Stimulated activated CD4-positive, alpha-beta T cell treated with anti-CD3 and anti-CD28 coated beads, TNF-alpha, amount 100 ng/mL, for 1 hour (primary cell): ENCODE measurements around the gene SCN3B.
A peak's percentile ranks its signal among the peaks of the same experiment; 100 is the strongest.

Experiments
- DNase-seq, 3 donors: peaks; one replicate each; pipeline ENCODE4 v3.0.0-alpha.2; 2020; ENCODE audit warnings: low read depth in 3 of 3, low spot score in 1 of 3

Gene SCN3B

DNA sequence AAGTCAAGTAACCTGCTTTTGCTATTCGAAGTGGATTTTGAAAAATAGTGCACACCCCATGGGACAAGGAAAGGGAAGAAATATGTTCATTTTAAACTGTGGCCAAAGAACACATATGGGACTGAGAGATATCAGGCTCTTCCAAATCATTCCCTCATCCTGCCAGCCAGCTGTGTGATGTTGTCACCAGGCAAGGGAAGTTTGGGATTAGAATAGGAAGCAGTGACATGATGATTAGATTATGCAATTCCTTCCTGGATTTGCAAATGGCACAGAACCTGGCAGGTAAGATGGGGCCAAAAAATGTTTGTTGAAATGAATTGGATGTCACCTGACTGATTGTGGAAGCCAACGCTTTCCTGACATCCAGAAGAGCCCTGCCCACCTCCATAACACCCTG, 4.9 kb upstream of the SCN3B start:
- DNase-seq: no peak

DNA sequence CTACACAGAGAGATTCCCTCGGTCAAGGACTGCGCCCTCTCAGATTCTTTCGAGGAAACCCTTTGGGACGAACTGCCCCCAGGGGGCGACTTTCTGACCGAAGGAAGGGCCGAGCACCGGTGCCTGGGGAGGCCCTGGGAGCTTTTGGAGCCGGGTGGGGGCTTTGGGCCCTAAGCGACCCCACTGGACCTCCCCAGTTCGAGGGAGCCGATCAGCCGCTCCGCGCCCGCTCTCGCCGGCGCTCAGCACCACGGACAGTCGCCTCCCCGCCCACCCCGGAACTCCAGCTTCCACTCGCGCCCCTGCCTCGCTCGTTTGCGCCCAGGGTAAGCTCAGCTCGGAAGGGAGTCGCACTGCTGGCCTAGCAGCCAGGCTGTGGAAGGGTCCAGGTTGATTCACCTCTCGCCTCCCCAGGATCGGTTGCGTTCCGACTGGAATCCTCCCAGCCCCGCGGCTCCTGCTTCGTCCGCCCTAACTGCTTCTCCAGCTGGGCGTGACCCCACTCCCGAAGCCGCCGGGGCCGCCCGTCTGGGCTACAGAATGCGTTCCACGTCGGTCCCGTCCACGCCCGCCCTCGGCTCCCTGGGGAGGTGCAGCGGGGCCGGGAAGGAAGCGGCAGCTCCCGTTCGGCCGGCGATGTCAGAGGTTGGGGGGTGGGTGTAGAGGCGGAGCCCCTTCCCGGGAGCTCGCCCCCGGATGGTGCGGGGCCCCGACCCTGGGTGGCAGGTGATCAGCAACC, 428 bp downstream of the SCN3B start:
- DNase-seq: peak in 1 of 3 donors; percentile 13

DNA sequence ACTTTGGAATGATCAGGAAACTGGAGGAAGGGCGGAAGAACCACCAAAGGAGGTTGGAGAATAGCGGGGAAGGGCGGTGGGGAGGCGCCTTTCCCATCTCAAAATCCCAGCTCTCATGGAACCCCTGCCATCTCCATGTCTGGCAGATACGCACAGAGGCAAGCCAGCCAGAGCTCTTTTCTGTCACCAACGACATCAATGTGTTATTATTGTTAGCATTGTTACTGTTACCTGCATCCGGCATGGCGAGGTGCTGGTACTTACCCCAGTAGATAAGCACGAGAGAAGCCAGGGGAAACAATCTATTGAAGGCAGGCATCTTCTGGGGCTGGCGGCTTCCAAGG, 969 bp downstream of the SCN3B start:
- DNase-seq: no peak

DNA sequence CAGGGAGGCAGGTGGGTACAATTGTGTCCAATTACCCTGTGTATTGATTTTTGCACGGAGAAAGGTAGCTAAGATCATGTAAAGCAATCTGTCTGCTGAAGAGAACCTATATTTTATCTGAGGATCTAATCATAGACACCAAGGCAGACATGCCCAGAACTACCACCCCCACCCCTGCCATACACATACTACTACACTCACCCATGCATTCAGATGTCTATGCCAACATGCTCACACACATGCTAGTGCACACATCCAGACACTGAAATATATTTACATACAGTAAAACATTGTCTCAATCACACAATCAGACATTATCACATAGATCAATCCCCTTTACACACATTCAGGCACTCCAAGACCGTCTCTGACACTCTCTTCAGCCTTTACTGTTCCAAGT, 1.8 kb downstream of the SCN3B start:
- DNase-seq: no peak

DNA sequence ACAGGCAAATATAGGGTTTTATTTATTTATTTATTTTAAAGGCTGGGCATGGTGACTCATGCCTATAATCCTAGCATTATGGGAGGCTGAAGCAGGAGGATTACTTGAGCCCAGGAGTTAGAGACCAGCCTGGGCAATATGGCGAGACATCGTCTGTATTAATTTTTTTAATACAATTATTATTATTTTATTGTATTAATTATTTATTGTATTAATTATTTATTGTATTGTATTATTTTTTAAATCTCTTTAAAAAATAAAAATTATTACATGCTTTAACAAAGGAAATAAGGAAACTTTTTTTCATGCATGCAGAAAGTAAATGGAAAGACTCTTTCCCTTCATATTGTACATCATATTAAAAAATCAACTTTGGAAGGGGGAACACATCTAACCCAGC, 3.5 kb downstream of the SCN3B start:
- no peak for DNase-seq

DNA sequence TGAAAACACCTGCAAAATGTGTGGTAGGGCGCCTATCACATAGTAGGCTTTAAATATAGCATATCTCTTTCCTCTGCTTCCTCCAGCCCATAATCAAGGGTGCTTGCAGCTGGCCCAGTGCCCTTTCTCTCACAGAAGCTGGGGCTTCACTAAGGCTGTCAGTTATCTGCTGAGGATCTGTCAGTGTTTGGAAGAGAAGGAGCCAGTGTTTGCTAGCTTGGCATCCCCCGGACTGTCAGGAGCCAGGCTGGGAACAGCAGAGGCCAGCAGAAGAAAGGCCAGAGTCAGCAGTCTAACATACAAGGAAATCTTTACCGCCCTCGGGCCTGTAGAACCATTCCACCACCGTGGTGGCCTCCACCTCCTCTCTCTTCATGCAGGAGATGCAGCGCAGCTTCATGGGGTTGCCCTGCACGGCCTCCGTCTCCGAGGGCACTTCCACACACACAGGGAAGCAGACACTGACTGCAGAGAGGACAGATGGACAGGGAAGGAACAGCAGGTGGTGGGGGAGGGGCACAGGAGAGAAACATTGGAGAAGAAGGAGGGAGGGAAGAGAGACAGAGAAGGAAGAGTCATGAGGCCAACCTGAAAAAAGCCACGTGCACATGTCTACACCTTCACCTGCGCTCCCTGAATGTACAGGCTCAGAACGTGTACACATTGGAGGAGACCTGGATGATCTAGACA, 9.0 kb downstream of the SCN3B start:
- DNase-seq: no peak

DNA sequence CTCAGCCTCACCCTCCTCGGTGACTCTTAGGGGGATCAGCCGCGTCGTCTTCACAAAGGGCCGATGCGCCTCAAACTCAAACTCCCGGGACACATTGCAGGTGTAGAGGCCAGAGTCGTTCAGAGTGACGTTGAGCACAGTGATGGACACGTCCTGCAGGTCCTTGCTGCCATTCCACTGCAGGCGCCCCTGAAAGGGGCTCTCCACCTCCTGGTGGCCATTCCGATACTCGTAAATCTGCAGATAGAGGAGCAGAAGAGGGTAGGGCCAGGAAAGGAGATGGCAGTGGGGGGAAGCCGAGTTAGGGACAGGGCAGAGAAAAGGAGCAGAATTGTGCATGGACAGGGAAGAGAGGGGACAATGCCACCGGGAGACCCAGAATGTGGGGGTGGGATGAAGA, 12.0 kb downstream of the SCN3B start:
- no peak for DNase-seq

DNA sequence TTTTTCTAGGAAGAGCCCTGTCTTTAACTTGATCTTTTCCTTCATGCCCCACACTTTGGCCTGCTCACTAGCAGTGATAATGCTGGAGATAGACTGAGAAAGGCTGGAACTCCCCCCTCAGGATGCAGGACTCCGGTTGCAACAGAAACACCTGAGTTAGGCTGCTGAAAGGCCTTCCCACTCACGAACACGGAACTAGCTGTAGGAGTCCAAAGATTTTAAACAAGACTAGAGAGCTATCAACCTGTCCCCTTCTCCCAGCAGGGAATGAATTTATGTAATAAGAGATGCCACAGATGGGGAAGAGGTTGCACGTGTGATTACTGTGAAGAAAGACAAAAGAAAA, 13.0 kb downstream of the SCN3B start:
- no peak for DNase-seq

DNA sequence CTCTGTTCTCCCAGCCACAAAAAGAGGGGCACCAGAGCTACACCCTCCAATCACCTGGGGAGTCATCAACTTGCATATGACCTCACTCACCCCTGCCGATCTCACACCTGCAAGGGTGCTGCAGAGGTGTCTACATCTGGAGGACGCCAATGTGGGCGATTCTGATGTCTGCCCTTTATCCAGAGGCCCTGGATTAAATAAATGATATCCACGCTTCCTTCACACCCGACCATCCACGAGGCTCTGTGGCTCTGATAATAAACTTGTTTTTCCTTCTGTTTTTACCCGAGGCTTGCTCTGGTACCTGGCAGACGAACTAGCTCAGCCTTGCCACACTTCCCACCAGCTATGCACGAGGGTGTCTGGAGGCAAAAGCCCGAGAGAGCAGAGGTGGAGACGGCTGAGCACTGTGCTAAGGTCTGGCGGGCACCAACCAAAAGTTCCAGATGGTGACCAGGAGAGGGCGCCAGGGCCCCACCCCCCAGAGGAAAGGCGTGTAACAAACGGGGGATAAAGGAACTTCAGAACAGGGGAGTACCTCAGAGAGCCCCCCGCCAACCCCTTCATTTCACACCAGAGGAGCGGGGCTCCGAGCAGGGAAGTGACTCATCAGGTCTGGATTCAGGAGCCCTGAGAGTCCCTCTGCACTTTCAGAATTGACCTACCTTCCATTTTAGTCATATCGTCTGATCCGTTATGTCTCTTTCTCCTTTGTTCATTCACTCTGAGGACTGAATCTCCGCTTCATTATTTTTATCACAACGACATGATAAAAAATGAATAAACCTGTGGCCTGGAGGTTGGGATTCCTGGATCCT, 13.5 kb downstream of the SCN3B start:
- DNase-seq: peak in 2 of 3 donors; percentile 23 to 36

DNA sequence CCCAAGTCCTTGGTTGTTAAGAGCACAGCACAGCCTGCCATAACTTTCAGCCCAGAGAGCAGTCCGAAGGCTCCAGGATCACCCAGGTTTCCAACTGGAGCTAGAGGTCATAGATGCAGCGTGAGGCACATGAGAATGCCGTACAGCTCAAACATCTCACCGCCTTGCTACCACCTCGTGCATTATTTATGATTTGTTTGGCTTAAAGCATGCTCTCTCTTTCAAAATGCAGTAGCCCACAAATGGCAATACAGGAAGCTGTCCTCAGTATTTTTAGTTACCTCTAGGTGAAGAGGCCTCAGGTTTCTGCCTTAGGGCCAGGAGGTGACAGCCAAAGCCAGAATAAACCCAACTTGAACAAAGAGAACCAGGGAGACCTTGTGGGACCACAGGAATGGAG, 14.4 kb downstream of the SCN3B start:
- DNase-seq: no peak

DNA sequence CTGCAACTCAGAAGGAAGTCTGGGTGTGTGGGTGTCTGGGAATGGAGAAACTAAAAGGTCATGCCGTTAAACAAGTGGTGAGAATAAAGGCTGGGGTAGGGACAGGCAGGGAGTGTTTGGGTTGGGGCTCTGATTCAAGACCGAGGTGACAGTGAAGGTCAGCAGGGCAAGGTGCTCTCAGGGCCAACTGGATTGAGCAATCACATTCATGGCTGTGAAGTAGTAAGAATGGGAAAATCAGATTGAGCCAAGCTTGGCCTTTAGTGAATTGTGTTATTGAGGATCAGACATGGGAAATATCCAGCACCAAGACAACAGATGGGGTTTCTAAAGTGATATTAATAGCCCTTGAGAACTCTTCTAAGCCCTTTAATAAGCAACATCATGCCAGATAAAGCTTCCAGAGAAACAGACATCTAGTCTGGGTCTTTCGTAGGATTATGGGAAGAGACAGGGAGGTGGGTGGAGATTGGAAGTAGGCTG, 24.3 kb downstream of the SCN3B start:
- DNase-seq: no peak

DNA sequence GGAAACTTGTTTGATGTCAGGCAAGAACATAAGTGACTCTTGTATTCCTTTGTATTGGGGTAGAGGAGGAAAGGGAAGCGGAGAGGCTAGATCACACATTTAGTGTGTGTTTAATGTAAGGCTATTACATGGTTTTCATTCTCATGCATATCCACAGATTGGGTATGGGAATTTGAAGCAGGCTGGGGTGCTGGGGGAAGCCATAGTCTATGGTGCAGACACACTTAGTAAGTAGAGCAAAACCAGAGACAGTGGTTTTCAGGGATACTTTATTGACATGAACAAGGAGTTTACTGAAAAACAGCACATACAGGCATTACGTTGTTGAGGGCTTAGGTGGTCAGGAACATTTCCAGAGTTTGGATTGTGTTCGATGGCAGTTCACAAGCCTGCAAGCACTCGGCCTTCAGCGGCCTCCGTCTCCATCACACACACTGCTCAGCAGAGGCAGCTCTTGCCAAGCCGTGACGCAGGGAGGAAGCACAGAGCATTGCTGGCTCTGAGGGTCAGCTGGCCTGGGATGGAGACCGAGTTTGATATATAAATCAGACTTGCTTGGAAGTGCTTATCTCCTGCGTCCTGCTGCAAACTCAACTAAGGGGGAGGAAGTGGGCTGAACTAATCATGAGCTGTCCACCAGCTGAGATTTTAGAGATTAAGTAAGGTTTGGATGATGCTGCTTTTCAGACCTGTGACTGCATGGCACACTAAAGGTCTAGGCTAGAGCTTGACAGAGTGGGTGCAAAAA, 25.3 kb downstream of the SCN3B start:
- no peak for DNase-seq

DNA sequence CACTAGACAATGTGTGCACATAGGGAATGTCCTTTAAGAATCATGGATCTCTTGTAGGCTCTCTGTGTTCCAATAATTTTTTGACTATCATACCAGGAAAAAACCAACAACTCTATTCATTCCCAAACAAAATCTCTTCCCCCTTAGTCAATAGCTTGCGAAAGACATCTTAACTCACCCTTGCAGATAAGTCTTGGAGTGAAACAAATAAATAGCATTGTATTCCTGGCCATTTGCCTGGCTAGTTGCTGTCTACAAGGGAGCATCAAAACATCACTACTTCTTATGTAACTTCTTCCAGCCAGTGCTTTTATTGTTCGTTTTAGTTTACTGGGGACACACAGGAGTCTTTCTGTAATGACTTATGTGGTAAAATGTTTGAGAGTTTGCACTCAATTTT, 29.4 kb downstream of the SCN3B start:
- DNase-seq: no peak

DNA sequence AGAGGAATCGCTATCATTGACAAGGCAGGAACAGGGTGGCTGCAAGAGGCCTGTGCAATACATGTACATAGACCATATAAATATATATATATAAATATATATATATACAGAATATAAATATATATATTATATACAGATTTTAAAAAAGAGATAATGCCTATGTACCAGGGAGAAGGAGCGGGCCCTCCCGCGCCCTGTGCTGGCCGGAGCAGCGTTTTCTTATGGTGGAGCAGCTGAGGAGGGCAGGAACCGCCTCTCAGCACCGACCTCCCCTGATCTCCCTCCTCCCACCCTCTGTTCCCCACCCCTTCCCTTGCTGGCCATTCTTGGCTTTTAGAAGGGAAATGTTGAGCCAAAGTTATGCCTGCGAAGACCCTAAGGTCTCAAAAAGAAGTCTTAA, 31.8 kb downstream of the SCN3B start:
- no peak for DNase-seq

DNA sequence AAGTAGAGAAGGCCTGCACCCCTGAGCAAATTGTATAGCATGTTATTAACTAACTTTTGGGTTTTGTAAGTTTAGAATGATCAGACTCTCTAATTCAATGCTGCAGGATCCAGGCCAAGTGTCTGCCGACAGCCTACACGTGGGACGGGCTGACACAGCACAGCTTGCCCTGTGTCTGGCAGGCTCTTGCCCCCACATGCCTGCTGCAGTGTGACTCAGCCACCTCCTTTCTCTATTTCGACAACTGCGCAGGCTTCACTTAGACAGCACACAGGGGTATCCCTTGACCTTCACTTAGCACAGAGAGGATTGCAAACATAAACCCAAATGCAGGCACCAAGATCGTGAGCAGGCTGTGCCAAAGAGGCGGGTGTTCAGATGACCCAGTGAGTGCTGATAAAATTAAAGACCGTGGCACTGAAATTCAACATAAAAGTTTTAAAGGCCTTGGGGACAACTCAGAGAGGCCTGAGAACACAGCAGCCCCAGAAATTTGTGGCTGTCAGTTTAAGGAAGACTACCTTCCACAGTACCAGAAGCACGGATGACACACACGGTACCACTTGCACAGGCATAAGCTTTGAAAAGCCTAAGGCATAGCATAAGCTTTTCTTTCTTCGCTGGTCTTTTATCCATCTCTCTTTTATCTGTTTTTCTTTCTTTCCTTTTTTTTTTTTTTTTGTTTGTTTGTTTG, 37.8 kb downstream of the SCN3B start:
- no peak for DNase-seq

DNA sequence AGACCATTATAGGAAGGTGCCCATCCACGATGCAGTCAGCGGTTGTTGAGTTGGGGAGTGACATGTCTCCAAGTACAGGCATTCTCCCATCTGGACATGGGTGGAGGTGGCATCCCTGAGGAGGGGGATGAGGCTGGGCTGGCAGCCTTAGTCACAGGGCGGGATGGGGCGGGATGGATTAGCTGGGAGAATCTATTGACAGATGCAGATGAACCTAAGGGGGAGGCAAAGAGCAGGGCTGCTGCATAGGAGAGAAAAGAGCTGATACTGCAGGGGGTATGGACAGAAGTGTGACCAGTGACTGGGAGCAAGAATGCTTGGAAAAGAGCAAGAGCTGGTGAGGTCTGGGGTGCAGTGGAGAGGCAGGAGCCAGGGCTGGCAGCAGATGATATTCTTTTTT, 42.7 kb downstream of the SCN3B start:
- no peak for DNase-seq

DNA sequence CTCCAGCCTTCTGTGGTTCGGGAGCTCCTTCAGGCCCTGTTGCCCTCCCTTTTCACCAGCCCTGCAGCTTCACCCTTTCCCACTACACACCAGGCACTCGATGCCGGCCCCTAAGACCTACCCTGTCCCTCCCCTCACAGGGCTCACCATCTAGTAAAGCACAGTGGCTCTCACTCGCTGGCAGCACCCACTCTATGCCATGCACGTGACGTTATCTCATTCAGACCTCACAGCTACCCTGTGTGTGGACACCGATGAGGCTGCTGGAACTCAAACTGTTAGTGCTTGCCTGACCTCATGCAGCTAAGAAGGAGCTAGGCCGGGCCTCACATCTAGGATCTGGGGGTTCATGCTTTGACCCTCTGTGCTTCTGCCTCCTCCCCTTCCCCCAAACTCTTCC, 45.5 kb downstream of the SCN3B start:
- no peak for DNase-seq

DNA sequence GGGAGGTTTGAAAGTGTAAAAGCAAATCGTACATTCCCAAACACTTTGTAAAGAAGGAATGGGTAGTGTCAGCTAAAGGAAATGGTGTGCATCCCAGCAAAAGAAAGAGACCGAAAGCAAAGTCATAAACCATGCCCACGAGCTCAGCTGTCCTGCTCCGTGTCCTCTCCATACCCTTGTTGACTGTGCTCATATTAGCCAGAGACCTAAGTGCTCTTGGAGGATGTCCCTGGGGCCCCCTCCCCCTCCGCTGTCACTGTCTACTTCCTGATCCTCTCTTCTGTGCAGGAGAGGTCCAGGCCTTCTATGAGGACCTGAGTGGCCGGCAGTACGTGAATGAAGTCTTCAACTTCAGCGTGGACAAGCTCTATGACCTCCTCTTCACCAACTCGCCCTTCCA, 46.1 kb downstream of the SCN3B start:
- no peak for DNase-seq

DNA sequence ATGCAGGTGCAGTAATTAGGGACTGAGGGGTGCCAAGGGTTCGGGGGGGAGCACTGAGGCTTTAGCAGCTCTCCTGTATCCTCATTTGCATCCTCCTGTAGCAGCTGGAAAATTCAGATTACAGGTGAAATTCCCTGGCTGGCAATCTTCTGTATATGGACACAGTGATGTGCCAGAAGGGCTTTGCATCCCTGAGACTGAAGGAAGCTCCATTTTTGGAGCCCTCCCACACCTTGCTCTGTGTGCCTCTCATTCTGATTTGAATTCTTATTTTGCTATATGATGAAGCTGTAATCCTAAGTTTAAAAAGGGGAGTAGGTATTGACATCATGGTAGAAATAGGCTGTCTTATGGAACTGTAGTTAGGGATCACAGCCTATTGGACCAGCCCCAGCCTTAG, 46.6 kb downstream of the SCN3B start:
- no peak for DNase-seq

DNA sequence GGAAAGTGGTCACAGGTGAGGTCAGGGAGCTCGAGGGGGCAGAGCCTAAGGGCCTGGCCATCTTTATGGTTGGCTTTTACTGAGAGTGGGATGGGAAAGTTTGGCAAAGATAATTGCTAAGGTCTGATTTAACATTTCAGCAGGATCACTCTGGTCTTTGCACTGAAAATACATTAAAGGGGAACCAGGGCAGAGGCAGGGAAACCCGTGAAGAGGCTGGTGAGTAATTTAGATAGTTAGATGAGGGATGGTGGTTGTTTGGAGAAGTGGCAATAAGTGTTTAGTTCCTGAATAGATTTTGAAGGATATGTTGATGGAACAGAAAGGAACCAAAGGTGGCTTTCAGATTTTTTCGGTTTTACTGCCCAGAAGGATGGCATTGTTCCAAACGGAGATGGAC, 50.8 kb downstream of the SCN3B start:
- no peak for DNase-seq

DNA sequence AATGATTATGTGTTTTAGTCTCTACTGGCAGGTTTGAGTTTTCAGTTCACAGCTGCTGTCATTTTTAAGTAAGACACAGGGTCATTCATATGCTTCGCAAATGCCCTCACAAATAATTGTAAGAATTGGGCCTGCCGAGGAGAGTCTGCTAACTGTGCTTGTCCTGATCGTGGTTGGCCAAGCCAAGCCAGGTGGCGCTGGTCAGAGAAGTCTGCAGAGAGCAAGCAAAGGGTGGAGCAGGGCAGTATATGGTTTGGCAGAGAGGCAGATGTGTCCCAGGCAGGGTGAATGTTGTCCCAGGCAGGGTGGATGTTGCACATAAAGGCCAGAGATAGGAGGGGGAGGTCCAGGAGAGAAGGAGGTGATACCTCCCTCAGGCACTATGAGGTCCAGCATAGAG, 52.7 kb downstream of the SCN3B start:
- DNase-seq: no peak
